GM23338 (cell line): ENCODE data around the gene FN3KRP.

Source experiments
- CREB1 ChIP-seq: fragments of 250-450 bp; sonication (Bioruptor Pico); IDR thresholded peaks from 2 replicates; pipeline ENCODE4 v1.5.0; 2020; ENCODE audit warnings: low read depth, mild to moderate bottlenecking, moderate library complexity
- CTCF ChIP-seq, 2 experiments: fragments of 200-600 bp in 1 of 2; sonication (generic) in 1 of 2; conservative IDR thresholded peaks; 2 replicates each; pipeline versions ENCODE4 v1.5.1 to v1.6.1; 2016 to 2017; ENCODE audit warnings: antibody characterized with exemption in 2 of 2, low read depth in 2 of 2, mild to moderate bottlenecking in 2 of 2, moderate library complexity in 1 of 2
- EZH2 ChIP-seq: fragments of 200-600 bp; sonication (generic); IDR thresholded peaks from one replicate; pipeline ENCODE4 v1.8.0; 2017; ENCODE audit warnings: antibody characterized with exemption, mild to moderate bottlenecking, low read depth; ENCODE audit not compliant: unreplicated experiment
- POLR2AphosphoS5 ChIP-seq: IDR thresholded peaks from 2 replicates; pipeline ENCODE4 v1.6.1; 2016; ENCODE audit warnings: antibody characterized with exemption, low read depth
- REST ChIP-seq: IDR thresholded peaks from one replicate; pipeline ENCODE4 v1.6.1; 2018; ENCODE audit warnings: antibody characterized with exemption; ENCODE audit not compliant: unreplicated experiment
- STAT1 ChIP-seq: IDR thresholded peaks from one replicate; pipeline ENCODE4 v1.6.1; 2016; ENCODE audit warnings: antibody characterized with exemption; ENCODE audit not compliant: unreplicated experiment

DNA sequence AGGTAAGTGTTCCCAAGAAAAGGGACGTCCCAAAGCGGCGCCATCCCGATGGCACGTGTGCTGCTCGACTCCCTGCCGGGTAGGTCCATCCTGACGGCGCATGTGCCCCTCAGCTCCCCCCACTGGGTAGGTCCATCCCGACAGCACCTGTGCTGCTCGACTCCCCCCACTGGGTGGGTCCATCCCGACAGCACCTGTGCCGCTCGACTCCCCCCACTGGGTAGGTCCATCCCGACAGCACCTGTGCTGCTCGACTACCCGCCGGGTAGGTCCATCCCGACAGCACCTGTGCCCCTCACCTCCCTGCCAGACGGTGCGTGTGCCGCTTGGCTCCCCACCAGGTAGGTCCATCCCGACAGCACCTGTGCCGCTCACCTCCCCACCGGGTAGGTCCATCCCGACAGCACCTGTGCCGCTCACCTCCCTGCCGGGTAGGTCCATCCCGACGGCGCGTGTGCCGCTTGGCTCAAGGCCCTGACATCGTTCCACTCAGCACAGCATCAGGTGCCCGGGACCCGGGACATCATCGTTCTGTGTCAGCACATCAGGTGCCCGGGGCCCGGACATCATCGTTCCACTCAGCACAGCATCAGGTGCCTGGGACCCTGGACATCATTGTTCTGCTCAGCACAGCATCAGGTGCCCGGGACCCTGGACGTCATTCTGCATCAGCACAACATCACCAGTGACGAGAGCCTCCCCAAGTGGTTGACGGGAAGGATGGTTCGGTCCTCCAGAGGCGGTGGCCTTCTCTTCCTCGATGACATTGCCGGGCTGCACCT lies 13.2 kb downstream of the FN3KRP start:
- no peak for TF ChIP-seq CTCF (conservative IDR thresholded peaks at IDR 0.05; ENCODE audit: low read depth in 2 of 2)
- no peak for TF ChIP-seq EZH2
- TF ChIP-seq POLR2AphosphoS5, result no peak
- no peak for TF ChIP-seq CREB1 (CRISPR knock-in tag)
- no peak for TF ChIP-seq STAT1
- no peak for TF ChIP-seq REST
